IPS-11a (cell line): Measurements from ENCODE around the gene ACOX3.

Source experiments
- H3K4me3 ChIP-seq: one replicate; pipeline ENCODE4 v1.5.1; 2013; ENCODE audit warnings: low read depth, low read length, control low read depth

ACOX3 gene

GRCh38 chr4:8376361-8377102, 64.0 kb downstream of the ACOX3 start:
- no peak overlapping the region for H3K4me3 ChIP-seq

DNA sequence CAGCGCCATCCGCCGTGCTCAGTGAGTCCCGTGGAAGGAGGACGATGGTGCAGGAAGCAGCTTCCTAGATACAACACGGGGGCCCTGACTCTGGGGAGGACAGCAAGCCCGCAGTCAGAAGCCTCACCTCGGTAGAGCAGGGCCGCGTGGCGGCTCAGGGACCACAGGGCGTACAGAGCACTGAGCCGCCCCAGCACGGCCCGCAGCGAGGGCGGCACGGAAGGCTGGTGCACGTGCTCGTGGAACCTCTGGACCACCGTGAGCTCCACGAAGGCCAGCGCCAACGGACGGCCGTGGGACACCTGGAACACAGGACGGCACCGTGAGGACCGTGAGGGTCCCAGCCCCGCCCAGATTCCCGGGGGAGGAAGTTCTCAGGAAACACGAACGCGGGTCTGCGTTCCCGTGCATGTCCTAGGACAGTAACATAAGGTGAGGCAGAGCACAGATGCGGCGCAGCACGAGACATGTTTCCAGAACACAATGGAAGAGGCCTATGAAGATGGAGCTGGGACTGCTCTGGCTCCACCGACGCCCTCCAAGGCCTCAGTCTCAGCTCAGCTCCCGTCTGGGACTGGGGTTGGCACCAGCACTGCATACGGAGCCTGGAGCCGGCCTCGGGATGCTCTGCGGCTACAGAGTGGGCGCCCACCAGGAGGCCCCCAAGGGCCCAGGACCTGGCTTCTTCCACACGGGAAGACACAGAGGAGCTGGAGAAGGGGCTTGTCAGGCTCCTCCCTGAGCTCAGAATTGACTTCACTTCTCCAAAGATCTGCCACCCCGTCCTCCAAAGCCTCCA, 65.5 kb downstream of the ACOX3 start:
- no peak overlapping the region for H3K4me3 ChIP-seq

DNA sequence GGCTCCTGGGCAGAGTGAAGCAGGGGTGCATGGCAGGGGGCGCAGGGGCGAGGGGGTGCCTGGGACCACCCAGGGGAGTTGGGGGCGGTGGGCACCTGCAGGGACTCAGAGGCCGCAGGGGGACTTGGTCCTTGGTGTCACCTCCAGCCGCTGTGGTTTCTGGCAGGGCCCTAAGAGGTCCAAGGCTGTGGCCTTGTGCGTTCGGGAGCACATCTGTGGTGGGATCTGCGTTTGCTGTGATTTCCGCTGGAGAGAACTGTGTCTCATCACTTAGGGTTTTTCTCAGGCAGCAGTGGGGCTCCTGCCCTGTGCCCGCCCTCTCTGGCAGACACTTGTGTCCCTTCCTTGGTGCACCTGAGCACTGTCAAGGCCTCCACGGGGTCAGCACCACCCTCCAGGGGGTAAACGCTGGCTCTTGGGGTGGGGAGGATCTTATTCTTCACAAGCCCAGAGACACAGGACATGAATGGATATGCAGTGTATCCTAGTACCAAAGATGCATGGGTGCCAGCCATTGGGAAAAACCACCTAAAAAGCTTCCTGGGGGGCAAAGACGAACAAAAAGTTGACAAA, 66.5 kb downstream of the ACOX3 start:
- H3K4me3 ChIP-seq, result no peak overlapping the region

- no peak overlapping the region for H3K4me3 ChIP-seq
Measured at GRCh38 chr4:8373270-8373972, 67.1 kb downstream of the ACOX3 start.

DNA sequence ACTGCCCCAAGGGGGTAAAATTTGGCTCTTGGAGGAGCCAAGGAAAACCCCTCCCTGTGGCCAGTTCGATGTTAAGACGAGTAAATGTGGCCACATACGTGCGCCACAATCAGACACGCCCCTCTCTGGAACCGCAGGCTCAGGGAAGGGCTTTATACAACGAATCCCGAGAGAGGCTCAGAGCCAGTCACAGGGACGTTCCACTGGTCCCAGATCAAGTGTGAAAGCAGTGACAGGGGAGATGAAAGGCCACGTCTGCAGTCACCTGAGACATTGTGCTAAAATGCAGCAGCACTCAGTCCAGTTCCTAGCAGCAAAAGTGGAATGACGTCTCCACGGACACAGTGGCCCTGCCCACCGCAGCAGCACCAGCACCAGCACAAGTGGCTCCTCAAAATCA, 68.0 kb downstream of the ACOX3 start:
- no peak overlapping the region for H3K4me3 ChIP-seq

DNA sequence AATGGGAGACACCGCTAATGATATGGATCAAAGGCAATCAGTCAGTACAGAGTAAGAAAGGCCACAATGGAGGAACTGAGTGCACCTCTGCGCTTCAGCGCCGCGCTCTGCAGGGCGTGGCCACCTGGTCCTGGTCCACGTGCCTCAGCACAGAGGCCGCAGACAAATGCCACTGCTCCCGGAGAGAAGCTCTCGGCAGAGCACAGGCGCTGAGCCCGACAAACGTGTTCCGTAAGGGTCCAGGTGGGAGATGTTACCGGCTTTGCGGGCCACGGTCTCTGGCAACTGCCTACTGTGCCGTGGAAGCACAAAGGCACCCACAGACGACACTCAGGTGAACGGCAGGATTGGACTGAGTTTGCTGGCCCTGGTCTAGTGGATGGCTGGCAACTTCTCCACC, 68.9 kb downstream of the ACOX3 start:
- H3K4me3 ChIP-seq, result no peak overlapping the region

- H3K4me3 ChIP-seq, result no peak overlapping the region
Measured at GRCh38 chr4:8370835-8371595, 69.5 kb downstream of the ACOX3 start.

DNA sequence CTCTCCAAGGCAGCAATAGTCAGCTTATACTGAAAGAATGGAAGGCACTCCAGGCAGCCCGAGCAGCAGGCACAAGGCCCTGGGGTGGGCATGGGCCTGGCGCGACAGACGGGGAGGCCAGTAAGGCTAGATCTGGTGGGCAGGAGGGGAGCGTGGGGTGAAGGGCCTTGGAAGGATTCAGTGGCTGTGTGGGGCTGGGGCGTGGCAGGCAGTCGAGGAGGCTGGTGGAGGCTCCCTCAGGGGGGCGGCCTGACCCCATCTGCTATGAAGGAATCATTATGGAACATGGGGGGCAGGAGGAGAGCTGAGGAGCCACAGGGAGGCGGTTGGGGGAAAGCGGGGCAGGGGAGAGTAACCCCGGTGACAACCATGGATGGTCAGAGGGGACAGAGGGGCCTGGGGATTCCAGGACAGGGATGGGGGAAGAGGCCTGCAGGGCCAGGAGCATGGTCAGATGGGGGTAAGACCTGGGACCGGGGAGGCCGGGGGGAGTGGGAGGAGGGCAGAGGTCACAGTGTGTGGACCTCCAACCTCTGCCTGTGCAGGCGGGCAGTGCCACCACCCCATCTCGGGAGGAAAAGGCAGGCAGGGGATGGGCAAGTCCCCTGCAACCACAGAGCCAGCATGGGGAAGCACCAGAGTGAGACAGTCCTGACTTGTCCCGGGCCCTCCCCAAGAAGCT, 70.3 kb downstream of the ACOX3 start:
- H3K4me3 ChIP-seq, result no peak overlapping the region

GRCh38 chr4:8369426-8370105, 71.0 kb downstream of the ACOX3 start:
- H3K4me3 ChIP-seq, result no peak overlapping the region

DNA sequence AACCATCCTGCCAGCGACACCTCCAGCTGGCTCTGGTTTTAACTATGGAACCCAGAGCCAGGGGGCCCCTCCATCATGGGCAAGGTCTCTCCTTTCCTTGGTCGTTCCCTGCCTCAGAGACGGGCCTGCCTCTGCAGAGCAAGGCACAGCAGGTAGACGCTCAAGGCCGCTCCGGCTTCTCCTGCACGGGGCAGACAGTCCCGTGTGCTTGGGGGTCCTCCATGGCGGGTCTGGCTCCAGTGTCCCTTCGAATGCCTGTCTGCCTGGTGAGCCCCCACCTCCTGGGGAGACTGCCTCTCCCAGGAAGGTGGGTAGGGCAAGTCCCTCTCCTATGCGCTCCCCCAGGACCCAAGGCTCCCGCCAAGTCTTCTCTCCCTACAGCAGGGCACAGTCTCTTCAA, 71.5 kb downstream of the ACOX3 start:
- no peak overlapping the region for H3K4me3 ChIP-seq

GRCh38 chr4:8368061-8368481, 72.5 kb downstream of the ACOX3 start:
- no peak overlapping the region for H3K4me3 ChIP-seq

GRCh38 chr4:8366601-8367000, 73.9 kb downstream of the ACOX3 start:
- no peak overlapping the region for H3K4me3 ChIP-seq

DNA sequence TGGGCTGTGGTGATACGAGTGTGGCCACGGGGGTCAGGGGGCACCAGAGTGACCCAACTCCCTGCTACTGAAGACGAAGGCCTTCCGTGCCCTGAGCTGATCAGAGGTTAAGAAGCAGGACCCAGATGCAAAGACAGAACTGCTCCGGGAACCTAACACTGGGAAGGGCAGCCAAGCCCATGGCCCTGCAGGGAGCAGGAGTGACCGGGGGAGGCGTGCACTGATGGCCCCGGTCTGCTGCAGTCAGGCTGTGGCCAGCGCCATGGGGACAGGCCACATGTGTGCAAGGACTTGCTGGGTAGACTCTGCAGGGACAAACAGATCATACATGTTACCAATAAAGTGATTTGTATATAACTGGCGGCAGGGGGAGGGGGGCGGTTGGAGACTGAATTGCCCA, 74.6 kb downstream of the ACOX3 start:
- no peak overlapping the region for H3K4me3 ChIP-seq

DNA sequence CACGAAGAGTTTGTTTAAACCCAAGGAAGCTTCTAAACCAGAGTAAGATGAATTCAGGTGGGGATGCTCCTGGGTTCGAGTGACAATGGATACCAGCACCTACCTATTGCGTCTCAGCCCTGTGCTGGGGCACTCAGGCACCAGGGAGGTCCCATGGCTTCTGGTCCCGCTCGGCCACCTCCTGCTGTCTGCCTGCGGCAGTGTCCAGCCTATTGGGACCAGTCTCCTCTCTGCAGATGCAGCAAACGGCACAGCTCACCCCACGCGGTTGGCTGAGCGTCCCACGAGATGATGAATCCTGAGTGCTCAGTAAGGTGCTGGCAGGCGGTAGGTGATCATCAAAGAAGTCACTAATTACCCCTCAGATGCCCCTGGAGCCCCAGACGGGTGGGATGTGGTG, 75.2 kb downstream of the ACOX3 start:
- no peak overlapping the region for H3K4me3 ChIP-seq

DNA sequence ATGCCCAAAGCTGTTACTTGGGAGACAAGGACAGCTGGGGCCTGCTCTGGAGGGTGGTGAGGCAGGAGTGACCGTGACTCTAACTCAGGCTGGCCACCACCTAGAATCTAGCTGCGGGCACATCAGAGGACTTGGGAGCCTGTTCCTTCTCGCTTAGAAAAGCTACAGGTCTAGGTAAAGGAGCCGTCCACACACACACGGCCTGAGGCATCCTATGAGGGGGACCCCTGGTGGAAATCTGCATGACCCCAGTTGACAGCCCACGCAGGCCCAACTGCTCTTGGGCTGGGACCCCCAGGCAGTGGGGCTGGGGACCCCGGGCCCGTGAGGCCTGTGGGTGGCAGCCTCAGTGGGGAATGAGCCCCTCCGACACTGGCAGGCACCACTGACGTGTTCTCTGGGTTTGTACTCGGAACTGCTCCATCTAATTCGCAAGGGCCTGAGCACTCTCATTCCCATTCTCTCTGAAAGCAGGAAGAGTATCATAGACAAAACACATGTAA, 75.6 kb downstream of the ACOX3 start:
- H3K4me3 ChIP-seq, result no peak overlapping the region

DNA sequence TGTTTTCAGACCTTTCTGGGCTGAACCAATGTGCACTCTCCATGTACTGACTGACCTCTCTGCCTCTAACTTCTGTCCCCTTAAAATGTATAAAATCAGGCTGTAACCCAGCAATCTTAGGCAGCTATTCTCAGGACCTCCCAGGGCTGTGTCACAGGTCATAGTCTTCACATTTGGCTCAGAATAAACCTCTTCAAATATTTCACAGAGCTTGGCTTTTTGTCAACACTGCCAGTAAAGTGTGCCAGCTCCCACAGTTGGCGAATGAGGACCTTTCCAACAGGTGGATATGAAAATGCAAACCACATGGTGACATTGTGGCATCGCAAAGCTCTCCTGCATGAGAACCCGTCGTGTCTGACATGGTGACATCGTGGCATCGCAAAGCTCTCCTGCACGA, 76.4 kb downstream of the ACOX3 start:
- H3K4me3 ChIP-seq, result no peak overlapping the region

- H3K4me3 ChIP-seq, result no peak overlapping the region
Measured at GRCh38 chr4:8362483-8362882, 78.0 kb downstream of the ACOX3 start.

DNA sequence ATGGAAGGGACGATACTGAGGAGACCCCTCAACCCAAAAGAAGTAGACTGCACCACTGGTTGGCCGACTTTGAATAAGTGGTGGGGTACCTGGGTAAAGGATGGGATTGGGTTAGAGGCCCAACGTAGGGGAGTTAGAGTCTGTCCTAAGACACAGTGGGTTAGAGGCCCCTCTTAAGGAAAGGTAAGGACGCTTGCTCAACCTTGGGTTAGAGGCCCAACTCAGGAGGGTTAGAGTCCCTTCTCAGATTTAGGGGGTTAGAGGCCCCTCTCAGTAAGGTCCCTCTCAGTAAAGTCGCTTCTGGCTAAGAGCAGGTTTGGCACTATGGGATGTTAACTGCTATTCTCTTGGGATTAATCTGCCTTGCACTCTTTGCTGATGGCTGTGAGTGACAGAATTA, 81.3 kb downstream of the ACOX3 start:
- H3K4me3 ChIP-seq, result no peak overlapping the region

DNA sequence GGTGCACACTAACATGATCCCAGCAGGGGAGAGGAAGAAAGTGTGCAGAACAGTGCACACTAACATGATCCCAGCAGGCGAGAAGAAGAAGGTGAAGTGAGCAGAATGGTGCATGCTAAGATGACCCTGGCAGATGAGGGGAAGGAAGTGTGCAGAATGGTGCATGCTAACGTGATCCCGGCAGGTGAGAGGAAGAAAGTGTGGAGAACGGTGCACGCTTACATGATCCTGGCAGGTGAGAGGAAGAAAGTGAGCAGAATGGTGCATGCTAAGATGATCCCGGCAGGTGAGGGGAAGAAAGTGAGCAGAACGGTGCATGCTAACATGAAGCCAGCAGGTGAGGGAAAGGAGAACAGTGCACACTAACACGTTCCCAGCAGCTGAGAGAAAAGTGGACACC, 83.7 kb downstream of the ACOX3 start:
- H3K4me3 ChIP-seq, result no peak overlapping the region
